HCT116 (cell line): ENCODE measurements around the gene UPF3A. TPM values are rescaled to one million over a fixed set of nuclear protein-coding genes. Genes with fewer than 3 reads are reported as not detected.
A peak's percentile ranks its signal among the peaks of the same experiment; 100 is the strongest.

Experiments
- ATAC-seq: fragments of 200-7000 bp; cut with Tn5 transposase; 2 replicates; pipeline ENCODE4 v1.9.1; 2020; ENCODE audit warnings: mild to moderate bottlenecking, moderate library complexity
- BruUV-seq: library from RNA; stranded (reverse); fragments of 400-500 nt; replicated peaks from 2 replicates; lab custom pipeline; 2021; lab: Mats Ljungman, UMichigan
- CTCF ChIA-PET: fragments of 300-600 bp; sonication (Branson Sonifier 250); formaldehyde crosslinking; loops from one replicate; lab custom pipeline; 2021; ENCODE audit warnings: antibody characterized with exemption; lab: Charles Lee
- POLR2A ChIA-PET: fragments of 300-600, 350-600 bp; sonication (Branson Sonifier 250); formaldehyde crosslinking; loops from one replicate; lab custom pipeline; 2021; ENCODE audit warnings: antibody characterized with exemption; lab: Charles Lee
- RAD21 ChIA-PET, 2 experiments: fragments of 300-600 bp; sonication (Branson Sonifier 250); formaldehyde crosslinking; loops; one replicate each; lab custom pipeline; 2023; ENCODE audit warnings: low total read pairs in 2 of 2; ENCODE audit not compliant: uncharacterized antibody in 2 of 2, unreplicated experiment in 2 of 2, low non-redundant PET in 1 of 2; lab: Charles Lee
- DNase-seq: peaks from one replicate; pipeline ENCODE4 v3.0.0-alpha.2; 2010; ENCODE audit warnings: low read depth, low spot score
- H2AFZ ChIP-seq: fragments of 200-600 bp; shearing (Covaris generic), sonication (generic); 2 replicates; pipeline ENCODE4 v1.6.1; 2017; ENCODE audit warnings: low read depth, mixed run types, mixed read lengths, antibody characterized with exemption, low read length; ENCODE audit not compliant: poor library complexity, severe bottlenecking
- H3K27ac ChIP-seq: 2 replicates; pipeline ENCODE4 v1.5.1; 2012; ENCODE audit warnings: low read depth, low read length
- H3K27me3 ChIP-seq: fragments of 200-600 bp; sonication (generic); 2 replicates; pipeline ENCODE4 v1.6.1; 2016; ENCODE audit warnings: mixed run types, low read length, mixed read lengths; ENCODE audit not compliant: insufficient read depth
- H3K36me3 ChIP-seq, 2 experiments: fragments of 200-500 bp in 1 of 2; fragments of 200-600 bp in 1 of 2; sonication (Bioruptor generic) in 1 of 2; sonication (generic) in 1 of 2; 2 replicates each; pipeline versions ENCODE4 v1.5.1 to v1.6.1; 2014 to 2016; ENCODE audit warnings: low read length in 2 of 2, inconsistent platforms in 1 of 2, mixed read lengths in 1 of 2, mixed run types in 1 of 2; ENCODE audit not compliant: insufficient read depth in 2 of 2, control insufficient read depth in 1 of 2
- H3K4me1 ChIP-seq, 2 experiments: fragments of 200-600 bp in 1 of 2; sonication (generic) in 1 of 2; 2 replicates each; pipeline versions ENCODE4 v1.5.1 to v1.6.1; 2012 to 2017; ENCODE audit warnings: low read length in 2 of 2, inconsistent platforms in 1 of 2, mild to moderate bottlenecking in 1 of 2, mixed read lengths in 1 of 2, mixed run types in 1 of 2, moderate library complexity in 1 of 2; ENCODE audit not compliant: insufficient read depth in 2 of 2, control insufficient read depth in 1 of 2
- H3K4me2 ChIP-seq: fragments of 200-600 bp; sonication (generic); 2 replicates; pipeline ENCODE4 v1.6.1; 2017; ENCODE audit warnings: mixed run types, low read length, mixed read lengths
- H3K4me3 ChIP-seq, 2 experiments: fragments of 200-600 bp in 1 of 2; sonication (generic) in 1 of 2; replicated peaks in 1 of 2; 2 replicates each; pipeline ENCODE4 v1.5.1; 2011 to 2016; ENCODE audit warnings: low read length in 2 of 2, control low read depth in 1 of 2, low read depth in 1 of 2, mild to moderate bottlenecking in 1 of 2, mixed read lengths in 1 of 2, mixed run types in 1 of 2
- H3K79me2 ChIP-seq: fragments of 200-600 bp; sonication (generic); 2 replicates; pipeline ENCODE4 v1.6.1; 2017; ENCODE audit warnings: mild to moderate bottlenecking, mixed run types, low read length, moderate library complexity, mixed read lengths; ENCODE audit not compliant: insufficient read depth
- H3K9ac ChIP-seq: fragments of 200-600 bp; sonication (generic); 2 replicates; pipeline ENCODE4 v1.6.1; 2016; ENCODE audit warnings: low read length, mixed read lengths
- H3K9me2 ChIP-seq: fragments of 200-600 bp; sonication (generic), shearing (Covaris generic); 2 replicates; pipeline ENCODE4 v1.6.1; 2017; ENCODE audit warnings: mixed run types, mild to moderate bottlenecking, moderate library complexity; ENCODE audit not compliant: insufficient read depth
- H3K9me3 ChIP-seq, 2 experiments: fragments of 200-500 bp in 1 of 2; fragments of 200-600 bp in 1 of 2; sonication (Bioruptor generic) in 1 of 2; sonication (generic) in 1 of 2; 2 replicates each; pipeline ENCODE4 v1.6.1; 2014 to 2017; ENCODE audit warnings: low read length in 2 of 2, mixed read lengths in 2 of 2, inconsistent platforms in 1 of 2, low read depth in 1 of 2, mild to moderate bottlenecking in 1 of 2, mixed run types in 1 of 2, moderate library complexity in 1 of 2; ENCODE audit not compliant: control insufficient read depth in 1 of 2, insufficient read depth in 1 of 2
- H4K20me1 ChIP-seq: fragments of 200-600 bp; sonication (generic), shearing (Covaris generic); 2 replicates; pipeline ENCODE4 v1.6.1; 2017; ENCODE audit warnings: mixed run types, mild to moderate bottlenecking, moderate library complexity; ENCODE audit not compliant: insufficient read depth
- CTCF ChIP-seq, 3 experiments: fragments of 200-600 bp in 1 of 3; sonication (generic) in 1 of 3; IDR thresholded peaks in 2 of 3; conservative IDR thresholded peaks in 1 of 3; 2 replicates each; pipeline ENCODE4 v1.5.1; 2012 to 2017; ENCODE audit warnings: low read depth in 2 of 3, low read length in 2 of 3, antibody characterized with exemption in 1 of 3, borderline replicate concordance in 1 of 3, control low read depth in 1 of 3, mild to moderate bottlenecking in 1 of 3, mixed read lengths in 1 of 3, mixed run types in 1 of 3, moderate library complexity in 1 of 3; ENCODE audit not compliant: insufficient read depth in 1 of 3
- EZH2 ChIP-seq: fragments of 200-600 bp; sonication (generic); IDR thresholded peaks from 2 replicates; pipeline ENCODE4 v1.6.1; 2017; ENCODE audit warnings: antibody characterized with exemption, mixed run types
- FOSL1 ChIP-seq: IDR thresholded peaks from 2 replicates; pipeline ENCODE4 v1.6.1; 2012; ENCODE audit warnings: low read depth
- JUND ChIP-seq: IDR thresholded peaks from 2 replicates; pipeline ENCODE4 v1.6.1; 2012
- MAX ChIP-seq: IDR thresholded peaks from 2 replicates; pipeline ENCODE4 v1.6.1; 2012
- POLR2A ChIP-seq: IDR thresholded peaks from 2 replicates; pipeline ENCODE4 v1.7.0; 2011; ENCODE audit warnings: borderline replicate concordance; ENCODE audit not compliant: insufficient read depth, insufficient read length; ENCODE audit errors: extremely low read depth
- POLR2AphosphoS5 ChIP-seq: IDR thresholded peaks from 2 replicates; pipeline ENCODE4 v1.6.1; 2011; ENCODE audit warnings: mild to moderate bottlenecking, low read depth, low read length, moderate library complexity
- RAD21 ChIP-seq: IDR thresholded peaks from 2 replicates; pipeline ENCODE4 v1.6.1; 2012; ENCODE audit warnings: low read depth, mild to moderate bottlenecking
- SIN3A ChIP-seq: IDR thresholded peaks from 2 replicates; pipeline ENCODE4 v1.6.1; 2012; ENCODE audit warnings: low read depth
- SRF ChIP-seq: IDR thresholded peaks from 2 replicates; pipeline ENCODE4 v1.6.1; 2012; ENCODE audit warnings: low read depth
- intact Hi-C: fragments of 100-400 bp; cut with micrococcal nuclease; formaldehyde crosslinking; loops from 2 replicates; pipeline ENCODE4 v1.10.0; 2022
- total RNA-seq: library from RNA; stranded (reverse); gene quantifications from one replicate; pipeline ENCODE4 v1.2.1, GENCODE V29; 2021; ENCODE audit not compliant: unreplicated experiment
- TF ChIP-seq, protein P1 (sequence below): IDR thresholded peaks from 2 replicates; pipeline ENCODE4 v1.6.1; 2011; ENCODE audit warnings: mild to moderate bottlenecking, low read length, moderate library complexity; ENCODE audit not compliant: insufficient replicate concordance; ENCODE audit errors: extremely low read depth

Gene UPF3A
- total RNA-seq, 1 experiment from 2014 or later, result 31.8 TPM

- TF ChIP-seq FOSL1 (no peak), CTCF (IDR thresholded peaks at IDR 0.05 in 2 of 3, conservative IDR thresholded peaks at IDR 0.05 in 1 of 3; ENCODE audit: borderline replicate concordance in 1 of 3, insufficient read depth in 1 of 3, low read depth in 2 of 3, low read length in 2 of 3) (no peak), SIN3A (no peak)
- Histone ChIP-seq H4K20me1 (no peaks in the 10 kb centered on the region), H3K79me2 (peaks cover 28% of the 10 kb centered on the region), H3K9me3 (no peaks in the 10 kb centered on the region; a peak in 1 of 4 replicates), H3K4me3 (peak overlapping the region; percentile 69 to 93), H3K27me3 (no peaks in the 10 kb centered on the region), H3K4me2 (peak overlapping the region; percentile 77), H3K27ac (peak overlapping the region; percentile 93; the same call in 1 of the 2 replicates), H3K9me2 (no peaks in the 10 kb centered on the region), H2AFZ (no peak overlapping the region), H3K4me1 (peaks cover 2 to 11% of the 10 kb centered on the region in 2 experiments; a peak in 2 of 4 replicates), H3K9ac (peak overlapping the region; percentile 74), H3K36me3 (peaks cover 18 to 29% of the 10 kb centered on the region in 2 experiments)
- BruUV-seq, result TSS peak; percentile 68
- ChIA-PET CTCF (no interaction called here), RAD21 (no interaction called here), POLR2A (no interaction called here)
- DNase-seq, result no peak
- intact Hi-C loops, result no loop called here
- ATAC-seq, result no peak
Observed at GRCh38 chr13:114235697-114236096, 45.7 kb upstream of the UPF3A start.

- Histone ChIP-seq H3K27me3 (no peaks in the 10 kb centered on the region), H3K27ac (no peak overlapping the region), H3K36me3 (peaks cover 18 to 34% of the 10 kb centered on the region in 2 experiments), H3K4me2 (peak overlapping the region; percentile 77), H3K9me2 (no peaks in the 10 kb centered on the region), H3K4me3 (peak overlapping the region; percentile 69 to 93), H3K79me2 (peaks cover 28% of the 10 kb centered on the region), H3K4me1 (peaks cover 2 to 11% of the 10 kb centered on the region in 2 experiments; a peak in 2 of 4 replicates), H4K20me1 (no peaks in the 10 kb centered on the region), H3K9me3 (no peaks in the 10 kb centered on the region; a peak in 1 of 4 replicates), H2AFZ (no peak overlapping the region), H3K9ac (peak overlapping the region; percentile 74)
- DNase-seq (no peak), ATAC-seq (no peak)
- CTCF ChIA-PET, result no interaction called here
- POLR2A ChIA-PET, result no interaction called here
- intact Hi-C loops, result no loop called here
- BruUV-seq, result no TSS peak
- RAD21 ChIA-PET, result no interaction called here
- TF ChIP-seq MAX, result no peak
- no peak for TF ChIP-seq EZH2
- no peak for TF ChIP-seq RAD21
- TF ChIP-seq SRF, result no peak
- no peak for TF ChIP-seq POLR2A
- TF ChIP-seq CTCF (IDR thresholded peaks at IDR 0.05 in 2 of 3, conservative IDR thresholded peaks at IDR 0.05 in 1 of 3; ENCODE audit: borderline replicate concordance in 1 of 3, insufficient read depth in 1 of 3, low read depth in 2 of 3, low read length in 2 of 3), result no peak
- TF ChIP-seq, protein P1, sequence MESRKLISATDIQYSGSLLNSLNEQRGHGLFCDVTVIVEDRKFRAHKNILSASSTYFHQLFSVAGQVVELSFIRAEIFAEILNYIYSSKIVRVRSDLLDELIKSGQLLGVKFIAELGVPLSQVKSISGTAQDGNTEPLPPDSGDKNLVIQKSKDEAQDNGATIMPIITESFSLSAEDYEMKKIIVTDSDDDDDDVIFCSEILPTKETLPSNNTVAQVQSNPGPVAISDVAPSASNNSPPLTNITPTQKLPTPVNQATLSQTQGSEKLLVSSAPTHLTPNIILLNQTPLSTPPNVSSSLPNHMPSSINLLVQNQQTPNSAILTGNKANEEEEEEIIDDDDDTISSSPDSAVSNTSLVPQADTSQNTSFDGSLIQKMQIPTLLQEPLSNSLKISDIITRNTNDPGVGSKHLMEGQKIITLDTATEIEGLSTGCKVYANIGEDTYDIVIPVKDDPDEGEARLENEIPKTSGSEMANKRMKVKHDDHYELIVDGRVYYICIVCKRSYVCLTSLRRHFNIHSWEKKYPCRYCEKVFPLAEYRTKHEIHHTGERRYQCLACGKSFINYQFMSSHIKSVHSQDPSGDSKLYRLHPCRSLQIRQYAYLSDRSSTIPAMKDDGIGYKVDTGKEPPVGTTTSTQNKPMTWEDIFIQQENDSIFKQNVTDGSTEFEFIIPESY, result no peak
- TF ChIP-seq JUND, result no peak
- no peak for TF ChIP-seq POLR2AphosphoS5
Observed at GRCh38 chr13:114236227-114236626, 45.2 kb upstream of the UPF3A start.
